Upper lobe of right lung (tissue), 1 donor: ENCODE results near the gene PIGV. TPM values are rescaled to one million over a fixed set of nuclear protein-coding genes. Genes with fewer than 3 reads are reported as not detected.
A peak's percentile ranks its signal among the peaks of the same experiment; 100 is the strongest.

Source experiments
- ATAC-seq: fragments of 200-7000 bp; cut with Tn5 transposase; one replicate; pipeline ENCODE4 v1.9.1; 2020; ENCODE audit warnings: mild to moderate bottlenecking, moderate library complexity
- DNase-seq: peaks from one replicate; pipeline ENCODE4 v3.0.0-alpha.2; 2020
- H3K27ac ChIP-seq: fragments of 200-600 bp; one replicate; pipeline ENCODE4 v1.8.0; 2022
- H3K27me3 ChIP-seq: fragments of 200-600 bp; one replicate; pipeline ENCODE4 v1.8.0; 2022; ENCODE audit warnings: mild to moderate bottlenecking
- H3K36me3 ChIP-seq: fragments of 200-600 bp; one replicate; pipeline ENCODE4 v1.8.0; 2022
- H3K4me1 ChIP-seq: fragments of 200-600 bp; one replicate; pipeline ENCODE4 v1.8.0; 2022
- H3K4me3 ChIP-seq: fragments of 200-600 bp; one replicate; pipeline ENCODE4 v1.8.0; 2022; ENCODE audit warnings: mild to moderate bottlenecking
- H3K9me3 ChIP-seq: fragments of 200-600 bp; one replicate; pipeline ENCODE4 v1.8.0; 2022
- CTCF ChIP-seq: fragments of 200-600 bp; IDR thresholded peaks from one replicate; pipeline ENCODE4 v1.8.0; 2022; ENCODE audit warnings: antibody characterized with exemption
- intact Hi-C: fragments of 100-400 bp; cut with DNase I; formaldehyde crosslinking; loops from one replicate; pipeline ENCODE4 v1.11.0; 2022
- total RNA-seq: library from RNA; stranded (reverse); fragmentation: NEBNext Ultra II Directional; extraction: Animal tissue kit (Norgen Biotek cat#: 25700); gene quantifications from one replicate; pipeline ENCODE4 v1.2.1, GENCODE V29; 2021
- donor health status: DM: no; HTN: yes; CAD: no; lungs with severe emphysema.

The PIGV gene
- total RNA-seq, 1 donor from 2014 or later: 16.7 TPM

DNA sequence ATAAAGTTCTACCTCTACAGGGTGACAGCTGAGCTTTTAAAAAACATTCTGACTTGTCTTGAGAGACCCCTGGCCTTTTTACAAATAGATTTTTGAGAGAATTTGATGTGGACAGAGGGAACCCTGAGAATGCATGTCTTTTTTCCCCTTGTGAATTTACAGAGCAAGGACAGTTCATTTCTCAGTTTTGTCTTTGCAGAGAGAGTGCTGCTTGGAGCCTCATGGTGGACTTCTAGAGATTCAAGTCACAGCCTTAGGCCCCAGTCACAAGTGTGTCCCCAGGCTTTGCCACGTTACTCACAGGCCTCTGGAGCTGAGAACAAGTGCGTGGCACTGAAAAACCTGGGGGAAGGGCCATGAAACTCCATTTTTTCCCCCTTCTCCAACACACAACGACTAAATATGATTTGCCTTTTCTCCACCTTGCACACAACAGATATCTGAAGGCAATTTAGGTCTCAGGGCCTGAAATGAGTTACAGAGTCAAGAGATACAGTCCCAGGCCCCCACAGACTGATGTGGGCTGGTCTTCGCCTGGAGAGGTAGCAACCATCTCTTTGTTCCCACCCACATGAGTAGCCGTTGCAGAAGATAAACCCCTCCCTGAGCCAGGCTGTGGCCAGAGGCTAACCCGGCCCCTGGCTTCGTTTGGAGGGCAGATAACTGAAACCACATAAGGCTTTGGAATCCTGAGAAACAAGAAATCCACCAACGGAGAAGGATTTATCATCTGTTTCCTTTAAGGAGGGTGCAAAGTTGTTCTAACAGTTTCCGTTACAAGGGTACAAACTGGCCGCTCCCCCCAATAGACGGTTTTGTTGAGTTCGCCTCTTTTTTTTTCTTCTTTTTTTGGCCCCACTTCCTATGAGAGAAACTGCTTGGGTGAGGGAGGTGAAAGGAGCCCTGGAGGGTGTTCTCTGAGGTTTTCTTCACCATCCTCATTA is 1.0 kb upstream of the PIGV start:
- peak; percentile 77 for DNase-seq
- peaks cover 45% of the 10 kb centered on the region for H3K4me1 ChIP-seq

GRCh38 chr1:26787381-26787705 is 407 bp upstream of the PIGV start:
- intact Hi-C loops: loop anchor here (10.0 kb wide), 1 partner anchor 93 kb away; the partner anchor contains the start of gene ARID1A
- peaks cover 45% of the 10 kb centered on the region for H3K4me1 ChIP-seq
- peaks cover 10% of the 10 kb centered on the region for H3K36me3 ChIP-seq
- H3K4me3 ChIP-seq: peak overlapping the region; percentile 92
- DNase-seq: no peak
- no peaks in the 10 kb centered on the region for H3K27me3 ChIP-seq
- peak overlapping the region; percentile 100 for H3K27ac ChIP-seq
- no peak for TF ChIP-seq CTCF
- peak; percentile 25 for ATAC-seq
- no peaks in the 10 kb centered on the region for H3K9me3 ChIP-seq

More for the DNA sequence above, 1.0 kb upstream of the PIGV start:
- no peak for TF ChIP-seq CTCF
- Histone ChIP-seq H3K27me3 (no peaks in the 10 kb centered on the region), H3K36me3 (peaks cover 11% of the 10 kb centered on the region), H3K4me3 (peak overlapping the region; percentile 92), H3K9me3 (no peaks in the 10 kb centered on the region), H3K27ac (peak overlapping the region; percentile 100)
- peak; percentile 47 for ATAC-seq
- intact Hi-C loops: loop anchor here (10.0 kb wide), 1 partner anchor 92 kb away; the partner anchor contains the start of gene ARID1A

GRCh38 chr1:26788515-26788785 is 700 bp downstream of the PIGV start:
- Histone ChIP-seq H3K27me3 (no peaks in the 10 kb centered on the region), H3K4me3 (peak overlapping the region; percentile 92), H3K27ac (peak overlapping the region; percentile 100), H3K36me3 (peaks cover under 1% of the 10 kb centered on the region), H3K9me3 (no peaks in the 10 kb centered on the region), H3K4me1 (peaks cover 36% of the 10 kb centered on the region)
- TF ChIP-seq CTCF: no peak
- intact Hi-C loops: loop anchor here (10.0 kb wide), 1 partner anchor 94 kb away; the partner anchor contains the start of gene ARID1A
- no peak for ATAC-seq
- DNase-seq: no peak

GRCh38 chr1:26788836-26789611 is 1.3 kb downstream of the PIGV start:
- peak; percentile 89 for DNase-seq
- peaks cover 2% of the 10 kb centered on the region for H3K36me3 ChIP-seq
- intact Hi-C loops: loop anchor here (10.0 kb wide), 1 partner anchor 94 kb away; the partner anchor contains the start of gene ARID1A
- H3K4me1 ChIP-seq: peaks cover 30% of the 10 kb centered on the region
- H3K9me3 ChIP-seq: no peaks in the 10 kb centered on the region
- H3K27ac ChIP-seq: peak overlapping the region; percentile 100
- peak; percentile 95 for TF ChIP-seq CTCF
- no peaks in the 10 kb centered on the region for H3K27me3 ChIP-seq
- H3K4me3 ChIP-seq: peak overlapping the region; percentile 92
- ATAC-seq: peak; percentile 74

- Histone ChIP-seq H3K9me3 (no peaks in the 10 kb centered on the region), H3K27me3 (no peaks in the 10 kb centered on the region), H3K4me1 (peaks cover 25% of the 10 kb centered on the region), H3K27ac (no peak overlapping the region), H3K36me3 (peaks cover 7% of the 10 kb centered on the region), H3K4me3 (no peak overlapping the region)
- no peak for TF ChIP-seq CTCF
- intact Hi-C loops: loop anchor here (10.0 kb wide), 1 partner anchor 95 kb away; the partner anchor contains the start of gene ARID1A
- ATAC-seq: no peak
- no peak for DNase-seq
Observed at GRCh38 chr1:26789612-26789865, 1.8 kb downstream of the PIGV start.
